HG03066 (cell line): ENCODE measurements around the gene SDSL.

ENCODE experiments used
- ATAC-seq: cut with Tn5 transposase; IDR thresholded peaks from one replicate; pipeline ENCODE4 v1.9.1; 2021; ENCODE audit warnings: low read depth; ENCODE audit not compliant: unreplicated experiment

SDSL gene

GRCh38 chr12:113466454-113467141 lies 44.4 kb downstream of the SDSL start:
- ATAC-seq: no peak

GRCh38 chr12:113467142-113467501 lies 44.9 kb downstream of the SDSL start:
- no peak for ATAC-seq

DNA sequence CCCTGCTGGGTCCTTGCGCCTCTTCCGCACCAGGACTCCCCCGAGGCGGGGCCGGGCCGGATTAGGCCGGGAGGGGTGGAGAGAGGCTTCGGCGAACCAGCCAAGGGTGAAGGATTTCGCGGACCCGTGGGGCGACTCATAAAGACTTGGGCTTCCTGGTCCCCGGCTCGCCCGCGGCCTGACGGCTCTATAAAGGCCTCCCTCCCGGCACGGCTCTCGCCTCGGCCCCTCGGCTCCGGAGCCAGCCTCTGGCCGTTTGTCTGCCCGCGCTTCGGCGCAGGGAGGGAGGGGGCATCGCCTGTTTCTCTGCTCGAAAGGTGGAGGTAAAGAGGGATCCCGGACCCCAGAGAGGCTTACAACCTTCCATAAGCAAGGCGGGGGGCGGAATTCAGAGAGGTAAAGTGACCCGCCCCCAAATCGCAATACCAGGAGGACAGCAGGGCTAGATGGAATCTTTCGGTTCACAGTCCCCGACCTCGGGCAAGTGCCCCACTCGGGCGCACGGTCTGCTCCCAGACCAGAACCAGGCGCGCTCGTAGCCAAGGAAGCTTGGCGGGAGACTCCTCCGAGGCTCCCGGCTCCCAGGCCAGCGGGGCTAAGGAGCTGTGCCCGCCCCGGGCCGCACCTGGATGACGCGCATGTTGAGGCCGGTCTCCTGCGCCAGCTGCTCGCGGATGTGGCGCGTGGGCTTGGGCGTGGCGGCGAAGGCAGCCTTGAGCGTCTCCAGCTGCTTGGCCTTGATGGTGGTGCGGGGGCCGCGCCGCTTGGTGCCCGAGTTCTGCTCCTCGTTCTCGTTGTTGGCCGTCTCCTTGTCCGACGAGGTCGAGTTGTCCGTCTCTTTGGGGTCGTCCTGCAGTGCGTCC lies 45.6 kb downstream of the SDSL start:
- ATAC-seq: no peak

DNA sequence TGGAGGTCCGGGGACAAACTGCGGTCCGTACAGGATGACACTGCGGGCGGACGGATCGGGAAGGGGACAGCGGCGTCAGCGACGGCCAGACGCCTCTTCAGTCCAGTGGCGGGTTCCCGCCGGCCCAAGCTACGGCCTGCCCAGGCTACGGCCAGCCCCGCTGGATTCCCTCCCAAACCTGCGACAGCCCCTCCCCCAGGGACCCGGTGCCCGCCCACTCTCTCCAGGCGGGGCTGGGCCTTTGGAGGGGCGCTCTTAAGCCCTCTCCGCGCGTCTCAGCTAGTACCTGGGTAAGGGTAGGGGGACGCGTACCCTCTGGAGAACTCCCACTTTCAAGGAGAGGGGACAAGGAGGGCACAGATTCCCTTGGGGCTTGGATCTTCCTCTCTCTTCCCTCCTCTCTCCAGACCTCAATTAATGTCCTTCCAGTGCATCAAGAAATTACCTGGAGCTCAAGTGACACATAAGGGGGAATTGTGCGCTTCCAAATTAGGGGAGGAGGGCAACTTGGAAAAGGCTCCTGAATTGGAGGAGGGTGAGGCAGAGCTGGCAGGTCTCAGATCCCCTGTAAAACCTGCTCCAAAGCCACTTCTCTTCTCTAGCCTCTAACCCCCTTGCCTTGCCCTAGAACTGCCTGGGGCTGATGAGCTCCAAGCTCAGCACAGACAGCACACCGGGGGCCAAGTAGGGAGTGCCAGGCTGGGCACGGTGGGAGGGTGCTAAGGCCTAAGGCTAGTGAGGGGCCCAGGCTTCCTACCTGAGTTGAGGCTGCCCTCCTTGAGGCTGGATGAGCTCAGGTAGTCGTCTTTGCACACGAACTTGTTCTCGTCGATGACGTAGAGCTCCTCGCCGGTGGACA lies 46.4 kb downstream of the SDSL start:
- ATAC-seq: no peak

GRCh38 chr12:113469224-113469948 lies 47.2 kb downstream of the SDSL start:
- ATAC-seq: no peak

GRCh38 chr12:113469949-113470743 lies 48.0 kb downstream of the SDSL start:
- ATAC-seq: no peak

- ATAC-seq: no peak
Measured at GRCh38 chr12:113470871-113471618, 48.9 kb downstream of the SDSL start.

- no peak for ATAC-seq
Measured at GRCh38 chr12:113471619-113472171, 49.5 kb downstream of the SDSL start, which contains the start of gene LHX5. Gene LHX5, minus strand, starts transcription at chr12:113471871. Its CDS starts 373 bp downstream, at chr12:113471498.

GRCh38 chr12:113472191-113473121 lies 50.3 kb downstream of the SDSL start:
- ATAC-seq: no peak

DNA sequence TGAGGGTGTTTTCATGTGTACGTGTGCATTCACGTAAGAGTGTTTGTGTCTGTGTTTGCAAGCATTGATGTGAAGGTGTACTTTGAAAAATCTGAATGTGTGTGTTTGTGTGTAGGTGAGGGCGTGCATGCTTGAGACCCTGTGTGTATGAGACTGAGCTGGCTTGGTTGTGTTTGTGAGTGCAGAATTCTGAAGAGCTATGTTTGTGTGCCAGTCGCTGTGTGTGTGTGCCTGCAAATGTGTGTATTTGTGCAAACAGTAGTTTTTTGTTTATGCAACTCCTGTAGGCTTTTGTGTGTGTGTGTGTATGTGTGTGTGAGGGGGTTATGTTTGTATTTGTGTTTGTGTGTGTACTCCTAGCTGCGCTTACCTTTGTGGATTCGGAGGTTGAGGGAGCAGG lies 51.2 kb downstream of the SDSL start:
- ATAC-seq: no peak

- no peak for ATAC-seq
Measured at GRCh38 chr12:113473942-113474341, 51.8 kb downstream of the SDSL start.

DNA sequence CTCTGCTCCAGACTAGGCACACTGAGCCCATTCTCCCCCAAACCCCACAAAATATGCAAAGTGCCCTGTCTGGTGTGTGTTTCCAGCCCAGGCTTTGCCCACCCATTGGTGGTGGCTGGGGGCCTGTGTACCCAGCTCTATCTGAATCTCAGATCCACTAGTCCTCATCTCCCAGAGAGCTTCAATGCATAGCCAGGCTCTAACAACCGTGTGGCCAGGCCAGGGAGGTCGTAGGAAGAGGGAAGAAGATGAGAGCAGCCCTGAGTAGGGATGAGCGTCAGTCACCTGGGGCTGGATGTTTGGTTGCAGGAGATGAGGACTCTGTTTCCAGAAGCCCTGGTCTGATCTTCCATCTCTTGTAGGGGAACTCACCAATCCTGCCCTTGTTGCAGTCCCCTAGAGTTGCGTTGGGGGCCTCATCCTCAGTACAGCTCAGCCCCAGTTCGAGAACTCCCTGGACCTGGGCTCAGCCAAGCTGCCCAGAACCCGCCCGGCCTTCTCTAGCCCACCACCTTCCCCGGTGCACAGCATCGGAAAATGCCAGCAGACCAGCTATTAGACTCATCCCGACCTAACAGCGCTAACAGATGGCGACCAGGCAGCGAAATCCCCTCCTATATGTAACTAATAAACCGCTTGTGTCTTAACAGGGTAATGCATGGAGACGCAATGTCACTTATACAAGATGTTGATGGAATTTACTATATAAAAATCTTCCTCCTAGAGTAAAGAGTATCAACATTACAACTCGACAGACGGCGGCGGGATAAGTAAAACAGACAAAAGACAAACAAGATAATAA lies 52.7 kb downstream of the SDSL start:
- ATAC-seq: no peak

GRCh38 chr12:113475451-113476175 lies 53.4 kb downstream of the SDSL start:
- no peak for ATAC-seq

DNA sequence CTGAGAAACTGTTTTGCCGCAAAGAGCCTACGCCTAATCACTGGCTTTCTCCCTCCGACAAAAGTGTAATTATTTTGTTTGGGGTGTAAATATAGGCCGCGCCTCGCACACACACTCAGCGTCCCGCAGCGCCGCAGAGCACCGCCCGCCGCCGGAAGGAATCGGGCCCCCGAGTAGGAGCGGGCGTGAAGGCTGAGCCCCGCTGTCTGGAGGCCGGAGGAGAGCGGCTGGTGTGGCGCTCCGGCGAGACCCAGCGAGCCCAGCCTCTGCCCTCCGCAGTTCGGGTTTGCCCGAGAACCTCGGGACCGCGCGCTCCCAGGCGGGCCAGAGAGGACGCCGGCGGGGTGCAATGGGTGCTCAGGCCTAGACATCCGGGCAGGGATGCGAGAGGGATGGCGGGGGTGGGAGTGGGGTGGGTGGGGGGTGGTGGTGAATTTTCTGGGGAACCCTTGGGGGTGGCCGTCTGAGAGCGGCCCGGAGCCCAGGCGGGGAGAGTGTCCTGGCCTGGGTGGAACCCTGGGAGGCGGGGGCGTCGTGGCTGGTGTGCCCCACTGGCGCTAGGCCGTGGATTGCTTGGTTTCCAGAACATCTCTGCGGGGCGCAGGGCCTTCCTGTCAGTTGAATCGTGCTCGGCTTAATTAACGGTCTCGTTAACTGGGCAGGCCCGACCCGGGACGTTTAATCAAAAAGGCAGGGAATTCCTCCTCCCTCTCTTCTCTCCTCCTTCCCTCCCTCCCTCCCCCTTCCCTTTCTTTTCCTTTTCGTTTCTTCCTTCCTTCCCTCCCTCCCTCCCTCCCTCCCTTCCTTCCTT lies 54.2 kb downstream of the SDSL start:
- ATAC-seq: no peak

DNA sequence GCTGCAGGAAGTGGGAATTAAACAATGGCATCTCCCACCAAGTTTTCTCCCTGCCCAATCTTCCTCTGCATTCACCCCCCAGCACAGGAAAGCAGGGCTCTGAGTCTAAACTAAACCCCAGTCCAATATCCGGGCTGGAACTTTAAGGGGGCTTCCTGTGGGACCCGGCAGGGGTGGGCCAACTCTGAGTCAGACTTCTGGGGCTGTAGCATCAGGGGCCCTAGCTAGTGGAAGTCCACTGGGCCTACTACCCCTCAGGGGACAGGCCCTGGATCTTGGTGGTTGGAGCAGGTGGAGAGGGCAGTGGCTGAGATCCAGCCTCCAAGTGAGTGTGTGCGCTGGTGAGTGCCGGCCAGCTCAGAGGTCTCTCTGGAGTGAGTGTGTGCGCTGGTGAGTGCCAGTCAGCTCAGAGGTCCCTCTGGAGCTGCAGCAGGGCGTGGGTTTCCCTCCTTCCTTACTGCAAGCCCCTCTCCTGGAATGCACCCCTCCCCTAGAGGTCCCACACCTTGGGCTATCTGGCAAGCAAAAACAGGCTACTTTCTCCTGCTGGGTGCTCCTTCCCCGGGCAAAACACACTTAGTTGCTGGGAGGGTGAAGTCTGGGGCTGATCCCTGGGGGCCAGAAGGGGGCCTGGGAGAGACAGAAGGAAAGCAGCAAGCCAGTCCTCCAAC lies 55.1 kb downstream of the SDSL start:
- ATAC-seq: no peak
